SIG-M5 treated with dmso at 0.1 percent for 504 hours (cell line): ENCODE results near the gene EFNA5.

Experiments used
- DNase-seq: peaks from one replicate; lab custom pipeline; 2025; ENCODE audit not compliant: unreplicated experiment; lab: John Stamatoyannopoulos, UW

EFNA5 gene

DNA sequence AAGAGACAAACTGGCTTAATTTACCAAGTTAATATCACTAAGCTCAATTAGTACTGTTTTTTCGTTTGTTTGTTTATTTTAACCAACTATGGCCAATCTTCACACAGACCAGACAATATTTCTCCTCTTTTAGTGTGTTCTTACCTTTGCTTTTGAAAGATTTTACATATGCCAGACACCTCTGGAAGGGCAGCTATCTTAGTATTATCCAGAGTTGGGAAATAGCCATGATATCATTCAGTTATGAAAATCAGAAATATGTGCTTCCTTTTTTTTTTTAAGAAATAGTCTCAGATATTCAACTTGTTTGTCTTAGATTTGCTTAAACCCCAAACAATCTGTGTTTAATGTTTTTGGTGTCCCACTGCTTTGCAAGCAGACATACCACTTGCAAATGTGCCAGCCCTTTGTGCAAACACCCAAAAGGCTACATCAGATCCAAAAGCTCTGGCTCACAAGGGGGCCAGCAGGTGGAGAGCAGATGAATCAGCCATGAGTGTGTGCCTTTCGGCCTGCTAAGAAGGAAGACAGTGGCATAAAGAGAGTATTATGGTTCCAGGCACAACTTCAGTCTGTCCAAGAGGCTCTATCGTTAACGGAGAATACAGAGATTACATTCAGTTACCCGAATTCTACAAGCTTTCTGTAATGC, 147.6 kb downstream of the EFNA5 start:
- no peak for DNase-seq

DNA sequence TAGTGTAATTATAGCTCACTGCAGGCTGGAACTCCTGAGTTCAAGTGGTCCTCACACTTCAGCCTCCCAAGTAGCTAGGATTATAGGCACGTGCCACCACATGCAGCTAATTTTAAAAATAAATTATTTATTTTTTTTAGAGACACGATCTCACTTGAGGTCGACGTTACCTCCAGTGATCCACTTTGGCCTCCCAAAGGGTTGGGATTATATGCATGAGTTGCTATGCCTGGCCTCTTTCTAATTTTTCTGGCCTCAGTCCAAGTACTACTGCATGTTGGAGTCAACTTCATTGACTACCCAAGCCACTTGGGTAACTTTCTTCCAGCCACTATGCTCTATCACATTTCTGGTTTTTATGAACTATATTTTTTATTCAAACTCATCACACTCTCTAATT, 148.3 kb downstream of the EFNA5 start:
- DNase-seq = no peak

DNA sequence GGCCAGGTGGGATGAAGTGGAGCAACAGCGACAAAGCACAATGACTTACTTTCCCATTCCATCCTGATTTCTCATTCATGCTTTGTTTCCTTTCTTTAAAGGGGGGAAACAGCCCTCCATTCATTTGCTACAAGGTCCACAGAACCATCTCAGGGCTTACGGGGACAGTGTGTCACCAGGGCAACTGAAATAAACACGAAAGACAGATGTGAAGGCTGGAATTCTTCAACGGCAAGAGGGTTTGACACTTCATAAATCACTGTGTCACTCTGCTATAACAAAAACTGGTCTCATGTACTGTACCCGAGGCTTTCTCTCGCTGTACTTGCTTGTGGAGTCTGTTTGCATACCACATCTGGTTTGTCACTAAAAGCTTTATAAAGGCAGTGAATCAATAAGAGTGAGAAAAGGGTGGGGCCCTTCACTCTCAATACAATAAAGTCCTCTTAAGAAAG, 150.8 kb downstream of the EFNA5 start:
- no peak for DNase-seq

DNA sequence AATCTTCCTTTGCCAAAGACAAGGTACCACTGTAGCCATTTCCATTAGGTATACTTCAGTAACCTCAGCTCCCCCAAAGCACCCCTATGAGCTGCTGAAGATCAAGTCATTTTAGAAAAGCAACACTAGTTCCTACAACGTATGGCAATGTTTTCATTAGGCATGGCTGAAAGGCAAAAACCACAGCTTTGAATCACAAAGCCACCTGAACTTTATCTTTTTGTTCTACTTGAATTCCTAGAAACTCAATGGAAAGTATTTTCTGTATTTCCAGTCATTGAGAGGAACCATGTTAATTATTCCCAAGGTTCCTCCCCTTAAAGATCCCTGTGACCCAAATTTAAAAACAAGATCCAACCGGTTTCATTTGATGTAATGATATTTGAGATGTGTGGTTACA, 152.1 kb downstream of the EFNA5 start:
- no peak for DNase-seq

DNA sequence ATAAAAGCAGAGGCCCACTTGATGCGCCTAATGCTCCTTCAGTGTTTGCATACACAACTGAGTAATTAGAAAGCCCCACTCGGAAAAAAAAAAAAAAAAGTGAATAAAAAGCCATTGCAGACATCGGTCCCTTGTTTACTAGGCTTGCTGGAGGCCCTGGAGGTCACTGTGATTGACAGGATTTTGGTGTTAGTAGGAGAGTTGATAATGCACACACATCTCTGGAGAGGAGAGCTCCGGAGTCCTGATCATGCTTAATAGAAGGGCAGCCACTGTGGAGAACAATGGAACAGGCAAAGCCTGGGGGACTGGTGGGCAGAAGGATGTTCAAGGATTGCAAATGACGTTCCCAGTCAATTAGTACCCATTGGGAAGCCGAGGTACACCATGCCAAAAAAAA, 152.5 kb downstream of the EFNA5 start:
- no peak for DNase-seq

DNA sequence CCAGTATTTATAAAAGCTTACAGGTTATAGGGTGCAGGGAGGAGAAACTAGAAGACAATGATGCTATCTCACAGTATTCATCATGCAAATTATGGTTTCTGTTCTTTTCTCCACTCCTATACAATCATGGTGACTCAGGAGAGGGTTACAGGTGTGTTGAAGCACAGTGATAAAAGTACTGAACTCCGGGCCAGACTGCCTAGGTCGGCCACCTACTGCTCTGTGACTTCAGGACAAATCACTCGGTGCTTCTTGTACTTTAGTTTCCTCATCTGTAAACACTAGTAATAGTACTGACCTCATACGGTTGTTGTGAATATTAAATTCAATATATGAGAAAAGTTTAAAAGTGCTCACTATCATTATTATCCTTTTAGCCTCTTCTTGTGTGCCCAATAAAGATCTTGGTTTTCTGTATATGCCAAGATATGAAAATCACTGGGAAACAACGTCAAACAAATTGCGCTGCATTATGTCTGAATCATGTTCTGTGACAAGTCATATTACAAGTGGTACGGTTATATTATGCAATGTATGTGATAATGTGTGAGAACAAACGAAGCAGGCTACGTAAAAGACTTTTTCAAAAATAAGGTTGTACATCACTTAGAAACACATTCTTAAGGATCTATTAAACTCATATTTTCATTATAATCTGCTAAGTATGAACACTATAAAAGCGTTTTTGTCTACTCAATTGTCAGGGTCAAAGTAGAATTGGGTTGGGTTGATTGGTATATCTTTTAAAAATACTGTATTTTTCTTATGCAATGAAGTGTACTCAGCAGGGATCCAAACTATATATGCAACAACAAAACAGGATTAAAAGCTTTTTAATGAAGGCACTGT, 153.3 kb downstream of the EFNA5 start:
- DNase-seq = no peak

DNA sequence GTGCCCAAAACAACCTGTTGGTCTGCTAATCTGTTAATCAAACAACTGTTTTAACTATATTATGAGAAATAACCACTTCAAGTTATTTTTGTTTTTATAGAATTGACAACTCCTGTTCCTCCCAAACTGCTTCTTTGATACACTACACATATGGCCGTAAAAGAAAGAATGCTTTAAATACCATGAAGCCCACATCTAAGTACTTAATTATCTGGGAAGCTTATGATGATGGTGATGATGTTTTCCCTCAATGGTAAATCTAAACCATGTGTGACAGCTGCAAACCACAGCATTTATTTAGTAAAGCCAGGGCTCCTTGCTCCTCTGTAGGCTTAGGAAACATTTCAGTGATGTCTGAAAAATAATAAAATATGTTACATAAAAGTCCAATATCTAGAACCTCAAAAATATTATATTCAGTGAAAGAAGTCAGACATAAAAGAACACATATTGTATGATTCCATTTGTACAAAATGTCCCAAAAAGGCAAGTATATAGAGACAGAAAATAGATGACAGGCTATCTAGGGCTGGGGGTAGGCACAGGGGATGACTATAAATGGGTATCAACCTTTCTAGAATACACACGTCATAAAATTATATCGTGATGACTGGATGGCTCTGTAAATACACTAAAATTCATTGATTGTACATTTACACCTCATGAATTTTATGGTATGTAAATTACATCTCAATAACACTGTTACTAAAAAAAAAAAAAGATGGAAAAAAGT, 154.1 kb downstream of the EFNA5 start:
- no peak for DNase-seq

DNA sequence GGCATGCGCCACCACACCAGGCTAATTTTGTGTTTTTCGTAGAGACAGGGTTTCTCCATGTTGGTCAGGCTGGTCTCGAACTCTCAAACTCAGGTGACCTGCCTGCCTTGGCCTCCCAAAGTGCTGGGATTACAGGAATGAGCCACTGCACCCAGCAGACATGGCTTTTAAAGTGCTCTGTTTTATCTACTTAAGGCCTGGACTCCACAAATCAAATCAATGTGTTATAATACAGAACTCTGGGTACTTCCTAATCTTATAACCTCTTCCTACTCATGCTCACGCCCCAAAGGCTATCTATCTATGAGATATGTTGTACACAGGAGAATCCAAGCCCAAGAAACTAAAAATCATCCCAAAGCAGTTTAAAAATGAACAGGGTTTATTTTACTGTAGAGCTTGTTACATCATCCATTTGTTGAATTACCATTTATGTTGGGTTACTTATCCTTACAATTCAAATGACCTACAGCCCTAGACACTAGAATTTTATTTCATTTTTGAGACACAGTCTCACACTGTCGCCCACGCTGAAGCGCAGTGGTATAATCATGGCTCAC, 155.1 kb downstream of the EFNA5 start:
- no peak for DNase-seq

DNA sequence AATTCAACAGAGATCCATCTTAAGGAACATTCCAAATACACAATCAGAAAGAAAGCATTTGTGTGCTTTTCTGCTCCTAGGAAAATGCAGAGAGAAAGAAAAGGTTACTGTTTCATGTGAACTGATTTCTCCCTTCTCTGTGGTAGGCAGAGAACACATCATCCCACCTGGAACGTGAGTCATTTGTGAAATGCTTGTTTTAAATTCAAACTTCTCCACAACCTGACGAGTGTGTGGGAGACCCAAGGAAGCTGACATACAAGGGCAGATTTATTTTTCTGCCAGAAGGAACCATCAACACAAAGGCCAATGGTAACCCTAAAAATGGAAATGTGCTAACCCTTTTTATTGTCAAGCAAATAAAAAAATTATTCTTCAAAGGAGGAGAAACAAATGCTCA, 156.4 kb downstream of the EFNA5 start:
- no peak for DNase-seq

DNA sequence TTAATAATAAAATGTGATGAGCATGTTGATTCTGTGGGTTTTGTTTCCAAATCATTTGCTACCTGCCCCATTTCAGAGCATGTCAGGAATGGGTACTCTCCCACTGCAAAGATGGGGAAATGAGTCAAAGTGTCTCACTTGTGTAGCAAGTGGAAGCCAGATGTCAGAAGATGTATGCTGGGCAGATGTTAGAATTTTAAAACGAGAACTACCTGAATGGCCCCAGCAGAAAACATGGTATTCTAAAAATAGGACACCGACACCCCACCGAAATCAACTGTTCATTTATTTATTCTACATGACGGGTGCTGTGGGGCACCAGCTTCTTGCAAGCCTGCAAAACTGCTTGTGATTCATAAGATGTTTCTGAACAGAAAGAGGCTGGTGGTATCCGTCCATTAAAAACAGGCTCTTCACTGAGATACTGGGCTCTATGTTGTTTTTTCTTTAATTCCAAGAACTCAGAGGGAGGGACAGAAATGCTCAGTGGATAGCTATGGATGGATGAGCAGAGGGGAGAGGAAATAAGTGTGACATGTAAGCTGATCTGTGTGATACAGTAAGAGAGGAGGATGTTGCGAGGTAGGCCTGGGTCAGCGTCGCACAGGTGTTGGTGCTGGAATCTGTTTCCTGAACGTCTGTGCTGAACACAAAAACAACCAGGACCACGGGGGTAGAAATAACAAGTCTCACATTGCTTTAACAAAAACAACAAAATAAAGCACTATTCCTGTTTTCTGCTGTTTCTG, 157.2 kb downstream of the EFNA5 start:
- no peak for DNase-seq

DNA sequence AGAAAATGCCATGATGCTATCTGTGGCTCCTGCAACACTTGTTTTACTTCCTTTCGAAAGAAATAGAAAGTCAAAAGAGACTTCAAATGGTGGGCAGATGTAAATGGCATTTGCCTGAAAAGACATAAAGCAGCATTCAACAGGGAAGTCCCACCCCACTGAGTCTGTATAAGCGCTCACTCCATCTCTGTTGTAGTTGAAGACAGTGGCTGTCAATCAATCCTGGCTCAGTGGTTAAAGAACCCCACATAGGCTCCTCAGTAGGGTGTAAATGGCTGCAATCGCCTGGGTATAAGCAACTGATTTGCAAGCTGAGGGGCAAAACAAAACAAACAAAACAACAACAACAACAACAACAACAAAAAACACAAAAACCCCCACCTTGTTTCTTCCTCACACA, 158.7 kb downstream of the EFNA5 start:
- no peak for DNase-seq

DNA sequence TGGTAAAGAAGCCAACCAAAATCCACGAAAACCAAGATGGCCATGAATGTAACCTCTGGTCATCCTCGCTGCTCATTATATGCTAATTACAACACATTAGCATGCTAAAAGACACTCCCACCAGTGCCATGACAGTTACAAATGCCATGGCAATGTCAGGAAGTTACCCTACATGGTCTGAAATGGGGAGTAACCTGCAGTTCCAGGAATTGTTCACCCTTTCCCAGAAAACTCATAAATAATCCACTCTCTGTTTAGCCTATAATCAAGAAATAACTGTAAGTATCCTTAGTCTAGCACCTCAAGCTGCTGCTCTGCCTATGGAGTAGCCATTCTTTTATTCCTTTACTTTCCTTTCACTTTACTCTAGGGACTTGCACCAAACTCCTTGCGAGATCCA, 160.6 kb downstream of the EFNA5 start:
- DNase-seq = no peak

DNA sequence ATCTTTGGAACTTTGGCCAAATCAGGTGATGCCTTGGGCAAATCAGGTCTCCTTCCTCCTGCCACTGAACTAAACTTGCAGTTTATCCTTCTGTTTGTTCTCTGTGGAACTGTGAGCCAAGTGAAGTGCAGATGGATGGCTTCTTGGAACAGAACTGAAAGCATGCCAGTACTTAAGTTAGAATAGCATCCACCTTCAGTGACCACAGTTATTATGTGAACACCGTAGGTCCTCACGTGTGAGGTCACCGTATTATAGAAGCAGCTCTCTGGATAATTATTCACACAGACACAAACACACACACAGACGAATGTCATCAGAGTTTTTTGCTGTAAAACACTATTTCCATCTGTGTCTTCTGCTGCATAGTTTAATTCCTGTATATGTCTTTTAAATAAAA, 162.6 kb downstream of the EFNA5 start:
- DNase-seq = no peak

DNA sequence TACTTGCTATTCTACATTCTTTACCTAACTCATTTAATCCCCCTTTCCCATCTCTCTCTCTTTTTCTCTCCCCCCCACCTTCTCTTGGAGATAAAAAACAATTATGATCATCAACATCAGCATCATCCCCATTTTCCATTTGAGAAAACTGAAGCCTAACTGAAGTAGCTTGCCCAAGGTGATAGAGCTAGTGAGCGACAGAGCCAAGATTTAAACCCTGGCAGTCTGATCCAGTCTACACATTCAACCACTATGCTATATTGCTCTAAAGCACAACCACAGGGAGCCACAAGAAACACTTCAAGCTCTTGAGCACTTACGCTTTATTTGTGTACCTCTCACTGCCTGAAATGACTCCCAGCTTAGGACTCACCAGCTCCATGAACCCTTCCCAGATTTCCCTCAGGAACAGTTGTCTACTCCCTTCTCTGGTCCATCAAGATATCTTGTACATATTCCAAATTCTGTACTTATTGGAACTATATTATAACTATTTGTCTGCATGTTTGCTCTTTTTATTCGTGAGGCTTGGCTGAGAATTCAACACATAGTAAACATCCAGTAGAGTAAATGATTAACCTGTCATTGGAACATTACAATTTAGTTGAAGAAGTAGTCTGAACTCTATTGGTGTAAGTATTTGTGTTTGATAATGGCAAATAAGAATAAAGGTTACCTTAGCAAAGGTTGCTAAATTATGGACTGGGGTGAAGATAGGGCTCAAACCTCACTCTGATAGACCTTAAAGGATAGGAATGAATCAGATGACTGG, 164.8 kb downstream of the EFNA5 start:
- no peak for DNase-seq

DNA sequence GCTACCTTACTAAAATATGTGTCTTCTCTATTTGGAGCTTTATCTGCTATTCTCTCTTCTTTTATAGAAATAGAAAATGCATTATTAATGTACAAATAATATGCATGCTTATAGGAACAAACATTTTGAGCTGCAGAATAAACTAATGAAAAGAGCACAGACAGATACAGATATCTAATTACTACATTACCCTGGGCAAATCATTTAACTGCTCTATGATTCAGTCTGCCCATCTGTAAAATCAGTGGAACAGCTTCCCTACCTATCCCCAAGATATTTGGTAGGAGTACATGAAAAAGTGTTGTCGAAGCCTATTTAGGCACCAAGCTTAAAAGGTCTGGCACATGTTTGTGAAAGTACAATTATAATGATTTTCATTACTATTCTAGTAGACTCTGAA, 166.3 kb downstream of the EFNA5 start:
- no peak for DNase-seq

DNA sequence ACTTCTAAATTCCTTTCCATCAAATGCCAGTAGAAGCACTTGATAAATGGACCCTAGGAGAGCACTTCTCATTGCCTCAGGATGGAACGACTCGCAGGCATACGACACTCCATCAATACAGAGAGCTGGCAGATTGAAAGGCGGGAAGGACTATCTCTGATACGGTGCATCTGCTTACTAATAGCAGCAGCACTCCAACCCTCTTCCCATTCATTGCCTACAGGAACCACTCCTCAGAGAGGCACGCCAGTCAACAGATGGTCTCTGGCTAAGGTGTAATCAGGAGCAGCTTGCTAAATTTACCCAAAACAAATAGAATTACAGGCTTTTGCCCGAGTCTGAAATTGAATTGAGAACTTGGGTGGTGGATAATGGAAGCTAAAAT, 168.1 kb downstream of the EFNA5 start:
- no peak for DNase-seq

DNA sequence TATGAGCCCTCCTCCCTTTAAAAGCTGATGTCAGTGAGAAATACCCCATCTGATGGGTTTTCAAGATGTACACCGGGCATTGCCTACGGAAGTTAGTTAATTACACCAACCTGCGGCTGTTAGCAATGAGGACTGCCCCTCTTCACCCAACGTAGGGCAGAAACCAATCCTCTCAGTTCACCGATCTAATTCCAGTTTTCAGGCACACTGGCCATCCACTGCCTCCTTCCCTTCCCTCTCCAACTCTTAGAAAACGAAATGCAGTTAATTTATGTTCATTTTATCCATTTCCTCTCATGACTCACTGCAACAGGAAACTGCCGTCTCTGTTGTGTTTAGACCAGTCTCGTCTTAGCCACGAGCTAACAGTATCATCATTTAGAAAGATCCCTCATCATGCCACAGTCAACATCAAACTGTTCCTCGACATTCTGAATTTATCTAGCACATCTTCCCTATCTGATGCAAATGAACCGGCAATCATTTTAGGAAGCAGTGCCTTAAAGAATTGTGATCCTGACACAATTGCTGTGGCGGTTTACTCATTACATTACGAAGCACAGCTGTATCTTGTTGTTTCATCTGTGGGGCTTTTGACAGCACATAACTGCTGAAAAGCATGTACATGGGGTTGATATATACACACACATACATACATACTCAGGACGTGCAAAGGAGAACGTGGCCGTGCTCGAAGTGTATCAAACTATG, 168.6 kb downstream of the EFNA5 start:
- no peak for DNase-seq

DNA sequence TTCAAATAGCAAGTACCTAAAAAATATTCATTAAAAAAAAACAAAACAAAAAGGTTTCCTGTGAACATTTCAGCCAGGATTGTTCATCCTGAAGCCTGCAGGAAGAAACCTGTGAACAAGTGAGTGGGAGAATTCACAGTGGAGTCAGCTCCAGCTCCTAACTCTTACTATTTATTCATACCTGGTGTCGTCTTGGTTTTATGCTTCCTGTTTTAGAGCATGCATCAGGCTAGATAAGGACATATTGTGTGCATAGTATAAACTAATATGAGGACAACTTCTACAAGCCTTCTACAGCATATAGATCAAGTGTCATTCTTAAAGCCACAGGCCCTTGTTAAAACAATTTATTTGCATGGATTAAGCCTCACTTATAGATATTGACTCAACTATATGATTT, 169.9 kb downstream of the EFNA5 start:
- DNase-seq = no peak

DNA sequence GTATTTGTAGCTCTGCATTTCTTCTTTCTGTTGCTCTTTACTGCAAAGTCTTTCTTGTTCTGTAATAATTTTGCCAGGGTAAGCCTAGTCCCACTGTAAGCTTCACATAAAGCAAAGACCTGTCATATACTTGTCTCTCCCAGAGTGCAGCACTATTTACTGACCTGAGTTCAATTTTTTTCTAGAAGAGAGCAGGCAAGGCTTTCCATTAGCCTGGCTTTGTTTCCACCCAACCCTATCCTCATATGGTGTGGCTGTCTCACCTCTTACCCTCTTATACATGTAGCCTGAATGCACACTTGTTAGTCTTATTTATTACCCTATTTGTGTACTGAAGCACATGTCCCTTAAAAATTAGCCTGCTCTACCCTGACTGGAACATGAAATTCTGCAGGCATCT, 170.4 kb downstream of the EFNA5 start:
- no peak for DNase-seq

DNA sequence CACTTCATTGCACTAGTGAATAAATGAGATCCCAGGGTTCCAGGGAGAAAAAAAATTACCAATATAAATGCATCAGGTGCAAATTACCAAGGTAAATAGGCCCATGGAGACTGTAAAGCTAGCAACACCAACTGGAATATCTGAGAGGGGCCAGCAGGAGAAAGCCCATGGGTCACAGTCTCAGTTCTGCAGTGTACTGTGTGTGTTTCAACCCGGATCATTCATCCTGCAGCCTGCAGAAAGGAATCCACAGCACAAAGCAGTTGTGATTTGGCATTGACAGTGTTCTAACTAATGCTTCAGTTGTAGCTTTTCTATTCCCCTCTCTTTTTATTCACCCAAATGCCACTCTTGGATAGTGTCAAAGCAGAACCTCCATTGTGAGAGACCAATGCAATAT, 171.0 kb downstream of the EFNA5 start:
- DNase-seq = no peak
